Activated B cell treated with CpG ODN at 0.5 μM for 24 hours (primary cell): Measurements from ENCODE around the gene HIVEP3. TPM values are rescaled to one million over a fixed set of nuclear protein-coding genes. Genes with fewer than 3 reads are reported as not detected.

Experiments used
- ATAC-seq: fragments of 200-7000 bp; cut with Tn5 transposase; one replicate; pipeline ENCODE4 v1.10.0; 2021; ENCODE audit warnings: low read depth, mild to moderate bottlenecking, moderate library complexity
- CTCF ChIA-PET: fragments of 350-600 bp; sonication (Branson Sonifier 250); formaldehyde crosslinking; loops from one replicate; lab custom pipeline; 2021; ENCODE audit warnings: antibody characterized with exemption; lab: Charles Lee
- POLR2A ChIA-PET: fragments of 350-600 bp; sonication (Branson Sonifier 250); formaldehyde crosslinking; loops from one replicate; lab custom pipeline; 2021; ENCODE audit warnings: antibody characterized with exemption; lab: Charles Lee
- DNase-seq: peaks from one replicate; pipeline ENCODE4 v3.0.0; 2022
- H3K27ac Mint-ChIP-seq: one replicate; pipeline ENCODE4 v1.8.0; 2020; ENCODE audit warnings: mixed read lengths
- H3K27me3 Mint-ChIP-seq: one replicate; pipeline ENCODE4 v1.8.0; 2021; ENCODE audit warnings: mixed read lengths
- H3K36me3 Mint-ChIP-seq: one replicate; pipeline ENCODE4 v1.8.0; 2021; ENCODE audit warnings: low read depth, mixed read lengths
- H3K4me1 Mint-ChIP-seq: one replicate; pipeline ENCODE4 v1.8.0; 2021; ENCODE audit warnings: mixed read lengths
- H3K4me3 Mint-ChIP-seq: one replicate; pipeline ENCODE4 v1.8.0; 2020; ENCODE audit warnings: mild to moderate bottlenecking, mixed read lengths
- H3K9me3 Mint-ChIP-seq: one replicate; pipeline ENCODE4 v1.8.0; 2020; ENCODE audit warnings: mixed read lengths
- CTCF ChIP-seq: fragments of 200-600 bp; IDR thresholded peaks from one replicate; pipeline ENCODE4 v1.8.0; 2022; ENCODE audit warnings: antibody characterized with exemption, mild to moderate bottlenecking
- intact Hi-C: fragments of 100-400 bp; cut with micrococcal nuclease; formaldehyde crosslinking; loops from one replicate; pipeline ENCODE4 v1.15.1; 2024
- total RNA-seq: library from RNA; stranded (reverse); gene quantifications from 2 replicates; pipeline ENCODE4 v1.2.3, GENCODE V29; 2022

The HIVEP3 gene
- total RNA-seq, 1 donor from 2014 or later: 14.4 TPM

GRCh38 chr1:41733021-41733420 lies 185.7 kb downstream of the HIVEP3 start:
- ATAC-seq: no peak
- Mint-ChIP-seq H3K4me3 (no peak overlapping the region), H3K9me3 (peaks cover 2% of the 10 kb centered on the region), H3K27ac (no peak overlapping the region), H3K4me1 (peaks cover 65% of the 10 kb centered on the region), H3K27me3 (no peaks in the 10 kb centered on the region), H3K36me3 (no peaks in the 10 kb centered on the region)
- no peak for TF ChIP-seq CTCF
- intact Hi-C loops: no loop called here
- ChIA-PET CTCF (no interaction called here), POLR2A (interaction anchor here (1.1 to 2.7 kb wide), 2 partner anchors 17 to 18 kb away, joined by 3 to 6 read pairs; no protein-coding TSS in a partner anchor)
- no peak for DNase-seq

GRCh38 chr1:41731516-41732030 lies 187.1 kb downstream of the HIVEP3 start:
- ATAC-seq (no peak), DNase-seq (no peak)
- no peak overlapping the region for H3K4me3 Mint-ChIP-seq
- no peaks in the 10 kb centered on the region for H3K27me3 Mint-ChIP-seq
- ChIA-PET POLR2A (interaction anchor here (2.7 kb wide), 1 partner anchor 20 kb away, joined by 6 read pairs; no protein-coding TSS in a partner anchor), CTCF (interaction anchor here (0.6 kb wide), 1 partner anchor 63 kb away, joined by 3 read pairs; no protein-coding TSS in a partner anchor)
- H3K9me3 Mint-ChIP-seq: peaks cover 2% of the 10 kb centered on the region
- H3K27ac Mint-ChIP-seq: no peak overlapping the region
- no peak for TF ChIP-seq CTCF
- peaks cover 66% of the 10 kb centered on the region for H3K4me1 Mint-ChIP-seq
- H3K36me3 Mint-ChIP-seq: no peaks in the 10 kb centered on the region
- intact Hi-C loops: no loop called here

GRCh38 chr1:41730806-41731205 lies 187.9 kb downstream of the HIVEP3 start:
- DNase-seq (no peak), ATAC-seq (no peak)
- H3K36me3 Mint-ChIP-seq: no peaks in the 10 kb centered on the region
- intact Hi-C loops: no loop called here
- POLR2A ChIA-PET: interaction anchor here (2.7 to 6.5 kb wide), 3 partner anchors 11 to 21 kb away, joined by 6 to 138 read pairs (median 122); no protein-coding TSS in a partner anchor
- peaks cover 74% of the 10 kb centered on the region for H3K4me1 Mint-ChIP-seq
- H3K9me3 Mint-ChIP-seq: peaks cover 2% of the 10 kb centered on the region
- CTCF ChIA-PET: no interaction called here
- no peak for TF ChIP-seq CTCF
- no peaks in the 10 kb centered on the region for H3K27me3 Mint-ChIP-seq
- H3K27ac Mint-ChIP-seq: no peak overlapping the region
- no peak overlapping the region for H3K4me3 Mint-ChIP-seq

- POLR2A ChIA-PET: interaction anchor here (0.6 to 6.5 kb wide), 20 partner anchors 13 to 161 kb away, joined by 3 to 138 read pairs (median 6); no protein-coding TSS in a partner anchor
- Mint-ChIP-seq H3K27me3 (no peaks in the 10 kb centered on the region), H3K9me3 (peaks cover 2% of the 10 kb centered on the region), H3K36me3 (no peaks in the 10 kb centered on the region), H3K4me1 (peaks cover 74% of the 10 kb centered on the region), H3K4me3 (peak overlapping the region; percentile 80), H3K27ac (peak overlapping the region; percentile 93)
- CTCF ChIA-PET: interaction anchor here (1.0 to 3.6 kb wide), 10 partner anchors 10 to 163 kb away, joined by 3 to 20 read pairs (median 6); no protein-coding TSS in a partner anchor
- ATAC-seq (peak; percentile 80), DNase-seq (peak; percentile 72)
- intact Hi-C loops: loop anchor here (1.0 to 10.0 kb wide), 12 partner anchors 9 to 1034 kb away; partner anchors contain the start of gene NFYC
- no peak for TF ChIP-seq CTCF
Measured at GRCh38 chr1:41728403-41729202, 190.1 kb downstream of the HIVEP3 start.
